Measurements from ENCODE around the gene FRMD4A.

DNA sequence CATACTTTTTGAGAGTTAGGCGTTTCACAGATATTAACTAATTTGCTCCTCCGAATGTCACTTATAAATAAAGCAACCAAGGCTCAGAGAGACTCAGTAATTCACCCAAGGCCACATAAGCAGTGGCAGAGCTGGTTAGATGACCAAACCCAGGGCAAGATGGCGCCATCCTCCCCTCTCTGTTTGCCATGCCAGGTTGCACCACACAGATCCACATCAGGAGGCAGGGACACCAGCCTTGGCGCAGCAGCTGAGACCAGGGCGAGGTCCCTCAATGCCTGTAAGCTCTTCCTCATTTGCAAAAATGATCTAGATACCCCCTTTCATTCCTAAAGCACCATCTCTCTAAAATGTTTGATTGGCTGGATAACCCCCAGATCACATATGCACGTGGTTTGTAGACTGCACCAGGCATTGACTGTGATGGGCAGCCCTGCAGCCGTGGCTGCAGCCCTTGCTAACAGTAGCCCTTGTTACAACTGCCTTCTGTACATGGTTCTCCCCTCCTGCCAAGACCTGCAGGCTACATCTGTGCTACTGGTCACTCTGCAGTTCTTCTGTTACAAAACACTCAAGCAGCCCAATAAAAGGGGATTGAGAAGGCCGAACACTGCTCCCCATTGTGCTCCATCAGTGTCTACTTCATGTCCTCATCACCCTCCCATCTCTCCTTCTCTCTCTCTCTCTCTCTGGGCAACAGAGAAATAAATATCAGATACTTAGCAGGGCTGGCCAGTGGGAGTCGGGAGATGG is 445.3 kb downstream of the FRMD4A start:
- no peak for TF ChIP-seq POLR2A (IDR thresholded peaks at IDR 0.05; ENCODE audit: low read depth, low read length)
- TF ChIP-seq POLR2AphosphoS5 (IDR thresholded peaks at IDR 0.05; ENCODE audit: low read depth, low read length): no peak
- TF ChIP-seq TAF1 (IDR thresholded peaks at IDR 0.05; ENCODE audit: low read depth, low read length): no peak
- no peak for TF ChIP-seq SPI1 (IDR thresholded peaks at IDR 0.05; ENCODE audit: low read depth, low read length)
- TF ChIP-seq PAX5 (IDR thresholded peaks at IDR 0.05; ENCODE audit: insufficient read depth, low read length, severe bottlenecking): no peak
